Activated naive CD4-positive, alpha-beta T cell treated with anti-CD3 and anti-CD28 coated beads for 36 hours (primary cell): ENCODE data around the gene WEE2. TPM values are rescaled to one million over a fixed set of nuclear protein-coding genes. Genes with fewer than 3 reads are reported as not detected.

Source experiments
- CTCF ChIA-PET: fragments of 350-600 bp; sonication (Branson Sonifier 250); formaldehyde crosslinking; loops from one replicate; lab custom pipeline; 2021; ENCODE audit warnings: antibody characterized with exemption; lab: Charles Lee
- DNase-seq: peaks from one replicate; pipeline ENCODE4 v3.0.0-alpha.2; 2020
- H3K27ac Mint-ChIP-seq: one replicate; pipeline ENCODE4 v1.8.0; 2021; ENCODE audit warnings: mild to moderate bottlenecking, mixed read lengths
- H3K27me3 Mint-ChIP-seq: one replicate; pipeline ENCODE4 v1.8.0; 2021; ENCODE audit warnings: low read depth, mixed read lengths
- H3K36me3 Mint-ChIP-seq: one replicate; pipeline ENCODE4 v1.8.0; 2021; ENCODE audit warnings: low read depth, mixed read lengths
- H3K4me1 Mint-ChIP-seq: one replicate; pipeline ENCODE4 v1.8.0; 2021; ENCODE audit warnings: low read depth, mixed read lengths
- H3K4me3 Mint-ChIP-seq: one replicate; pipeline ENCODE4 v1.8.0; 2021; ENCODE audit warnings: mild to moderate bottlenecking, moderate library complexity, mixed read lengths
- H3K9me3 Mint-ChIP-seq: one replicate; pipeline ENCODE4 v1.8.0; 2021; ENCODE audit warnings: mixed read lengths
- intact Hi-C: fragments of 100-400 bp; cut with micrococcal nuclease; formaldehyde crosslinking; loops from one replicate; pipeline ENCODE4 v1.15.1; 2023
- total RNA-seq, 2 experiments: library from RNA; stranded (reverse); gene quantifications; one replicate each; pipeline ENCODE4 v1.2.3, GENCODE V29; 2021

WEE2 gene
- total RNA-seq, 2 experiments from 2014 or later = not detected

GRCh38 chr7:141695803-141696289 lies 12.3 kb upstream of the WEE2 start:
- no peak for DNase-seq
- no peak overlapping the region for H3K4me3 Mint-ChIP-seq
- no peak overlapping the region for H3K27ac Mint-ChIP-seq
- no peaks in the 10 kb centered on the region for H3K27me3 Mint-ChIP-seq
- H3K4me1 Mint-ChIP-seq = peaks cover 60% of the 10 kb centered on the region
- peaks cover 5% of the 10 kb centered on the region for H3K36me3 Mint-ChIP-seq
- intact Hi-C loops = no loop called here
- H3K9me3 Mint-ChIP-seq = no peaks in the 10 kb centered on the region
- CTCF ChIA-PET = interaction anchor here (1.3 to 1.4 kb wide), 2 partner anchors 11 to 42 kb away, joined by 3 to 5 read pairs; partner anchors contain the start of gene SSBP1

- peaks cover 62% of the 10 kb centered on the region for H3K4me1 Mint-ChIP-seq
- no peaks in the 10 kb centered on the region for H3K27me3 Mint-ChIP-seq
Measured at GRCh38 chr7:141696348-141696747, 11.8 kb upstream of the WEE2 start.

GRCh38 chr7:141697211-141697871 lies 10.8 kb upstream of the WEE2 start:
- H3K27me3 Mint-ChIP-seq = no peaks in the 10 kb centered on the region
- CTCF ChIA-PET = interaction anchor here (0.7 to 1.5 kb wide), 2 partner anchors 22 to 40 kb away, joined by 3 to 7 read pairs; partner anchors contain the start of gene SSBP1
- DNase-seq = no peak
- no peaks in the 10 kb centered on the region for H3K9me3 Mint-ChIP-seq
- no peak overlapping the region for H3K4me3 Mint-ChIP-seq
- no peak overlapping the region for H3K27ac Mint-ChIP-seq
- H3K4me1 Mint-ChIP-seq = peaks cover 60% of the 10 kb centered on the region
- intact Hi-C loops = no loop called here
- H3K36me3 Mint-ChIP-seq = peaks cover 5% of the 10 kb centered on the region

More at GRCh38 chr7:141696348-141696747, 11.8 kb upstream of the WEE2 start:
- CTCF ChIA-PET = interaction anchor here (1.3 to 1.4 kb wide), 2 partner anchors 11 to 42 kb away, joined by 3 to 5 read pairs; partner anchors contain the start of gene SSBP1
- H3K27ac Mint-ChIP-seq = no peak overlapping the region
- H3K4me3 Mint-ChIP-seq = no peak overlapping the region
- peaks cover 5% of the 10 kb centered on the region for H3K36me3 Mint-ChIP-seq
- no peak for DNase-seq
- no peaks in the 10 kb centered on the region for H3K9me3 Mint-ChIP-seq
- intact Hi-C loops = no loop called here

- CTCF ChIA-PET = interaction anchor here (0.8 to 1.5 kb wide), 2 partner anchors 39 to 43 kb away, joined by 4 to 7 read pairs; partner anchors contain the start of gene SSBP1
- no peaks in the 10 kb centered on the region for H3K9me3 Mint-ChIP-seq
- DNase-seq = no peak
- peaks cover 60% of the 10 kb centered on the region for H3K4me1 Mint-ChIP-seq
- H3K27ac Mint-ChIP-seq = no peak overlapping the region
- no peak overlapping the region for H3K4me3 Mint-ChIP-seq
- intact Hi-C loops = loop anchor here (2.0 kb wide), 1 partner anchor 24 kb away; no protein-coding TSS in a partner anchor
- H3K36me3 Mint-ChIP-seq = peaks cover 5% of the 10 kb centered on the region
- peaks cover 2% of the 10 kb centered on the region for H3K27me3 Mint-ChIP-seq
Measured at GRCh38 chr7:141698247-141699015, 9.7 kb upstream of the WEE2 start.

- H3K9me3 Mint-ChIP-seq = no peaks in the 10 kb centered on the region
- DNase-seq = no peak
- peaks cover 55% of the 10 kb centered on the region for H3K4me1 Mint-ChIP-seq
- intact Hi-C loops = loop anchor here (2.0 kb wide), 3 partner anchors 25 to 149 kb away; partner anchors contain the start of gene AGK
- no peak overlapping the region for H3K27ac Mint-ChIP-seq
- peaks cover 3% of the 10 kb centered on the region for H3K36me3 Mint-ChIP-seq
- H3K4me3 Mint-ChIP-seq = peak overlapping the region; percentile 76
- peaks cover 5% of the 10 kb centered on the region for H3K27me3 Mint-ChIP-seq
- CTCF ChIA-PET = interaction anchor here (1.5 kb wide), 1 partner anchor 38 kb away, joined by 4 read pairs; the partner anchor contains the start of gene SSBP1
Measured at GRCh38 chr7:141699860-141700259, 8.3 kb upstream of the WEE2 start.

- H3K27ac Mint-ChIP-seq = no peak overlapping the region
- H3K36me3 Mint-ChIP-seq = peaks cover 3% of the 10 kb centered on the region
- H3K4me1 Mint-ChIP-seq = peaks cover 53% of the 10 kb centered on the region
- DNase-seq = no peak
- no peaks in the 10 kb centered on the region for H3K9me3 Mint-ChIP-seq
- peak overlapping the region; percentile 76 for H3K4me3 Mint-ChIP-seq
- H3K27me3 Mint-ChIP-seq = peaks cover 5% of the 10 kb centered on the region
- intact Hi-C loops = loop anchor here (2.0 kb wide), 2 partner anchors 136 to 150 kb away; partner anchors contain the start of gene AGK
- CTCF ChIA-PET = interaction anchor here (0.6 to 1.5 kb wide), 4 partner anchors 9 to 49 kb away, joined by 3 to 9 read pairs (median 4); partner anchors contain the start of gene SSBP1
Measured at GRCh38 chr7:141700296-141700847, 7.8 kb upstream of the WEE2 start.

GRCh38 chr7:141700848-141701371 lies 7.2 kb upstream of the WEE2 start:
- H3K27ac Mint-ChIP-seq = peak overlapping the region; percentile 66
- H3K4me3 Mint-ChIP-seq = peak overlapping the region; percentile 76
- intact Hi-C loops = loop anchor here (1.0 to 2.0 kb wide), 4 partner anchors 37 to 150 kb away; partner anchors contain the start of genes AGK and SSBP1
- H3K9me3 Mint-ChIP-seq = no peaks in the 10 kb centered on the region
- peaks cover 5% of the 10 kb centered on the region for H3K27me3 Mint-ChIP-seq
- peak; percentile 33 for DNase-seq
- peaks cover 3% of the 10 kb centered on the region for H3K36me3 Mint-ChIP-seq
- CTCF ChIA-PET = interaction anchor here (0.6 to 1.5 kb wide), 5 partner anchors 10 to 49 kb away, joined by 3 to 9 read pairs (median 4); partner anchors contain the start of gene SSBP1
- peaks cover 49% of the 10 kb centered on the region for H3K4me1 Mint-ChIP-seq

- intact Hi-C loops = loop anchor here (1.0 to 2.0 kb wide), 4 partner anchors 37 to 151 kb away; partner anchors contain the start of genes AGK and SSBP1
- Mint-ChIP-seq H3K4me3 (peak overlapping the region; percentile 76), H3K9me3 (no peaks in the 10 kb centered on the region), H3K4me1 (peaks cover 45% of the 10 kb centered on the region), H3K27ac (peak overlapping the region; percentile 39), H3K27me3 (peaks cover 5% of the 10 kb centered on the region), H3K36me3 (peaks cover 3% of the 10 kb centered on the region)
- peak; percentile 83 for DNase-seq
- CTCF ChIA-PET = interaction anchor here (0.9 to 1.2 kb wide), 4 partner anchors 36 to 50 kb away, joined by 3 to 9 read pairs (median 4); partner anchors contain the start of gene SSBP1
Measured at GRCh38 chr7:141701489-141702046, 6.6 kb upstream of the WEE2 start.

GRCh38 chr7:141702047-141702567 lies 6.0 kb upstream of the WEE2 start, which contains the start of gene DENND11:
TSS of gene DENND11 (minus strand) at chr7:141702166. CDS start at chr7:141702153, 13 bp downstream.
- intact Hi-C loops = no loop called here
- H3K27ac Mint-ChIP-seq = peak within 1 kb of the TSS; percentile 66
- CTCF ChIA-PET = interaction anchor here (1.0 to 1.2 kb wide), 2 partner anchors 36 to 87 kb away, joined by 3 read pairs; partner anchors contain the start of gene SSBP1

GRCh38 chr7:141702892-141703291 lies 5.3 kb upstream of the WEE2 start:
- Mint-ChIP-seq H3K4me1 (peaks cover 33% of the 10 kb centered on the region), H3K9me3 (no peaks in the 10 kb centered on the region), H3K27me3 (peaks cover 5% of the 10 kb centered on the region), H3K4me3 (peak overlapping the region; percentile 13), H3K27ac (no peak overlapping the region), H3K36me3 (peaks cover 3% of the 10 kb centered on the region)
- CTCF ChIA-PET = interaction anchor here (0.8 to 1.2 kb wide), 3 partner anchors 35 to 86 kb away, joined by 3 read pairs; partner anchors contain the start of gene SSBP1
- intact Hi-C loops = no loop called here
- no peak for DNase-seq

More at GRCh38 chr7:141702047-141702567, 6.0 kb upstream of the WEE2 start, which contains the start of gene DENND11:
- peak; percentile 46 for DNase-seq
- H3K36me3 Mint-ChIP-seq = peaks cover 3% of the 10 kb centered on the region
- H3K9me3 Mint-ChIP-seq = no peaks in the 10 kb centered on the region
- peaks cover 40% of the 10 kb centered on the region for H3K4me1 Mint-ChIP-seq
- H3K4me3 Mint-ChIP-seq = peak within 1 kb of the TSS; percentile 76
- peaks cover 5% of the 10 kb centered on the region for H3K27me3 Mint-ChIP-seq
